Myocyte (in vitro differentiated cells): ENCODE data around the gene AGBL1. TPM values are rescaled to one million over a fixed set of nuclear protein-coding genes. Genes with fewer than 3 reads are reported as not detected.
"Not testable (repeated sequence)": the region's sequence is repeated elsewhere in the genome, so short reads cannot be mapped to it uniquely, and the experiment has no call there.

Experiments used
- DNase-seq: peaks from one replicate; pipeline ENCODE4 v3.0.0-alpha.2; 2012; ENCODE audit warnings: low read depth
- total RNA-seq: library from RNA; depleted of rRNA; stranded (reverse); fragments of >200 nt; gene quantifications from 2 replicates; pipeline ENCODE4 v1.2.3, GENCODE V29; 2014

AGBL1 gene
- total RNA-seq, 1 donor from 2014 or later, result 3.3 TPM

- peak; percentile 8 for DNase-seq
Measured at GRCh38 chr15:86392874-86393273, 313.2 kb downstream of the AGBL1 start.

GRCh38 chr15:86394866-86395265 lies 315.2 kb downstream of the AGBL1 start:
- no peak for DNase-seq

- no peak for DNase-seq
Measured at GRCh38 chr15:86399041-86399954, 319.6 kb downstream of the AGBL1 start.

GRCh38 chr15:86403221-86403620 lies 323.6 kb downstream of the AGBL1 start:
- no peak for DNase-seq

- peak; percentile 6 for DNase-seq
Measured at GRCh38 chr15:86403914-86404583, 324.4 kb downstream of the AGBL1 start.

- no peak for DNase-seq
Measured at GRCh38 chr15:86408261-86408660, 328.6 kb downstream of the AGBL1 start.

GRCh38 chr15:86411916-86412315 lies 332.2 kb downstream of the AGBL1 start:
- DNase-seq, result no peak

- DNase-seq, result no peak
Measured at GRCh38 chr15:86413191-86413590, 333.5 kb downstream of the AGBL1 start.

GRCh38 chr15:86425746-86426145 lies 346.1 kb downstream of the AGBL1 start:
- DNase-seq, result no peak

- no peak for DNase-seq
Measured at GRCh38 chr15:86432861-86433260, 353.2 kb downstream of the AGBL1 start.

GRCh38 chr15:86433983-86434382 lies 354.3 kb downstream of the AGBL1 start:
- DNase-seq, result no peak

- peak; percentile 10 for DNase-seq
Measured at GRCh38 chr15:86439614-86440013, 359.9 kb downstream of the AGBL1 start.

GRCh38 chr15:86444527-86444926 lies 364.9 kb downstream of the AGBL1 start:
- DNase-seq, result peak; percentile 2

- DNase-seq, result no peak
Measured at GRCh38 chr15:86445579-86446252, 366.0 kb downstream of the AGBL1 start.

- no peak for DNase-seq
Measured at GRCh38 chr15:86446253-86446640, 366.6 kb downstream of the AGBL1 start.

- DNase-seq, result not testable (repeated sequence)
Measured at GRCh38 chr15:86465470-86466039, 385.9 kb downstream of the AGBL1 start.

GRCh38 chr15:86481720-86482119 lies 402.0 kb downstream of the AGBL1 start:
- DNase-seq, result no peak

GRCh38 chr15:86483936-86484335 lies 404.3 kb downstream of the AGBL1 start:
- DNase-seq, result no peak

- no peak for DNase-seq
Measured at GRCh38 chr15:86488046-86488445, 408.4 kb downstream of the AGBL1 start.

- no peak for DNase-seq
Measured at GRCh38 chr15:86489981-86490380, 410.3 kb downstream of the AGBL1 start.

GRCh38 chr15:86491118-86491517 lies 411.4 kb downstream of the AGBL1 start:
- no peak for DNase-seq

- DNase-seq, result no peak
Measured at GRCh38 chr15:86493884-86494283, 414.2 kb downstream of the AGBL1 start.
